GM15510 (cell line): Measurements from ENCODE around the gene STX7.

Source experiments
- POLR2A ChIP-seq: IDR thresholded peaks from 3 replicates; pipeline ENCODE4 v1.6.1; 2011; ENCODE audit warnings: borderline replicate concordance; ENCODE audit not compliant: insufficient read length; ENCODE audit errors: extremely low read depth

STX7 gene

DNA sequence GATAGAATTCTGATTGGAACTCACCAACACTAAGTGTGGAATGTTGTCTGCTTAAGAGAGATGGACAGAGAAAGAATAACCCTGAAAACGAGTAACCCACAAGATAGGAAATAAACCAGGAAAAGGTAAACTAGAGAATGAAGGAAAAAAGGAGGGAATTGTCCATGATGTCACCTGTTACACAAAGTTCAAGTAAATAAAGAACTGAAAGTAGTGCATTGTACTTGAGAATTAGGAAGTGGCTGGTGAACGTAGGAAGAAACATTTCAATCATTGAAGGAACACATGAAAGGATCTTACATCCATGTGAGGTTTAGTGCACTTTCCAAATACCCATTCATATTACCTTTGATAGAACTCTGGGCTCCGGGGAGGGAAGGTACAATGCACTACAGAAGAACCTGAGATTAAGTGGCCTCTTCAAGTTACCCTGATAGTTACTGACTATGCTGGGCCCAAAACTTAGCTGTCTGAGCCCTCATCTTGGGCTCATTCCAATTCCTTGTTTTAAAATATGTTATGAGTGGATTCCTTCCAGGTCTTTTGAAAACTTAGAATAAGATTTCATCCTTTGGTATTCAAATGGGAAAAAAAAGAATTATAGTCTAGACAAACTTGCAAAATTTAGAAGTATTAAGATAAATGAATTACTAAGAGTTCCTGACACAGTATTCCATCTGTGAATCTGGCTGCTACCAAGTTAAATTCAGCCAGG is 1.1 kb upstream of the STX7 start:
- no peak for TF ChIP-seq POLR2A

DNA sequence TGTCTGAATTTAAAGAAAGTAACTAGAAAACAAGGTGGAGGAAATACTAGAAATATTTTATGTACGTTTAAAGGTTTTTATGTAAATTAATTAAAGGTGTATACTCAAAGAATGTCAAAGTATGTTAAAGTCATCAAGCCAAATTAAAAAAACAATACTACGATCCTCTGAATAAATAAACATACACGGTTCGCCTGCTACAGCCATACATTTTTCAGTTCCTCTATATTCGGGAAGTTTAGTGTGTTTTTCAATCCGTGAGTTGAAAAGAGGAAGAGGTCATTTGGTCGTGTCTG is 626 bp downstream of the STX7 start:
- no peak for TF ChIP-seq POLR2A

GRCh38 chr6:132511831-132512220 is 1.1 kb downstream of the STX7 start:
- TF ChIP-seq POLR2A: no peak

DNA sequence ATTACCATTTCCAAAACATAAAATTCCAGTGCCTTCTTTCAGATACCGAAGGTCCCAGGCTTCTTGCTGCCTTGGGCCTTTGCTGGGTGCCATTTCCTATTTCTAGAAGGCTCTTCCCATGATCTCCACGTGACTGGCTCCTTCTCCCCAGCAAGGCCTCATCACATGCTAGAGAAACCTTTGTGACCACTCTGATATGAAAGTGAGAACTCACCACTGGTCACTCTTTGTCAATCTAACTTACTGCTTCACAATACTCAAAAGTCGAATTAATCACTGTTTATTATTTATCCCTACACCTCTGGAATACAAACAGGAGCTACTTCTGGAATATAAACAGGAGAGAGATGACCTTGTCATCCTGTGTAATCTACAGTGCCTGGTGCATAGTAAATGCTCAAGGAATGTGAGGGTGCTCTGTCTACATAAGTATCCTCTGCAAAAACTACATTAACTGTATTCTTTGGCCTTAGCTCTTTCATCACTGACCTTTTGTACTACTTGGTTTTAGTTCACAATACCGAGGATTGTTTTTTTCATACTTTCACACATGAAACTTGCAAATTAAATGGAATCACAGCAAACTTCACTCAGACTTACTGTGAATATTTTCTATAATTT is 1.6 kb downstream of the STX7 start:
- no peak for TF ChIP-seq POLR2A

GRCh38 chr6:132506869-132507808 is 5.8 kb downstream of the STX7 start:
- no peak for TF ChIP-seq POLR2A

- no peak for TF ChIP-seq POLR2A
Measured at GRCh38 chr6:132506461-132506860, 6.5 kb downstream of the STX7 start.

DNA sequence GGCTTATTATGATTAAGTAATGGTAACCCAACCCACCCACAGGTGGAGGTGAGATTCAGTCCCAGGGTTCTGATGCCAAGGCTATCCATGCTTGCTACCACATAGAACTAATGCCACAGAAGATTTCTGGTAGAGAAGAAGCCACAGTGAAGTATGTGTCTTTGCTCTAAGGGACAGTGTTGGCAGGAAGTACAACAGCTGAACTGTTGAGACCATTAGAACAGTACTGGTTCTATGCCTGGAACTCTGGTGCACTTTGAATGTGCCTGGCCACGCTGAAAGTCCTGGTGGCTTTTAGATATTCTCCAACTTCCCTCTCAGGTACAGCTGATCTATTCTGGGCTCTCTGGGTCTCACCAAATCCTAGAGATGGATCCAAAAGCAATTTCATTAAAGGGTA is 7.8 kb downstream of the STX7 start:
- no peak for TF ChIP-seq POLR2A

DNA sequence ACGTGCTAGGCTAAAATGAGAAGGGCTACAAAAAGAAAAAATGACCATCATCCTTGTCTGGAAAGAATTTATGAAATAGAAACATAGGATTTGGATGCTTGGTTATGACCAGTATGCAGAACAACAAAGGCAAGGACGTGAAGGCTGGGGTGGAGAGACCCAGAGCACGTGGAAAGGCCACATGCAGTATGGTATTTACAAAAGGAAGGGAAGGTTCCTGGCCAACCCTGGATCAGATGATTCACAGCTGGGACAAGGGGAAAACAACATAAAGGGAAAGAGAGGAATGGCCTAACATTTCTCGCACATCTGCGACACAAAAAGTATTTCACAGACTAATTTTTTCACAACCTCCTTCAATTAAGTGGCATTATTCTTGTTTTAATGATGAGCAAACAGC is 8.2 kb downstream of the STX7 start:
- TF ChIP-seq POLR2A: no peak

DNA sequence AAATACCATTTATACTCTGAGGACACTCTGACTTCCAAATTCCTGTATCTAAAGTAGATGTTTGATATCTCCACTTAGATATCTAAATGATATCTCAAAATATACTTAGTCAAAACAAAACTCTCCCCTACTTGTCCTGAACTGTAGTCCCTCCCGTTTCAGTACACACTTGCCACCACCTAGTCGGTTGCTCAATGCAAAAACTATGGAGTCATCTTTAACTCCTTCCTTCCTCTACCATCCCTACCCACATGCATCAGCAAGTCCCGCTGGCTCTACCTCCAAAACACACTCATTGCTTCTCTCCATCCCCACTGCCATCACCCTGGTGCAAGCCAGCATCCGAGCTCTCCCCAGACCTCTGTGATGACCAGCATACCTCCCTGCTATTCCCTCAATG is 13.2 kb downstream of the STX7 start:
- TF ChIP-seq POLR2A: no peak

GRCh38 chr6:132498638-132499037 is 14.3 kb downstream of the STX7 start:
- no peak for TF ChIP-seq POLR2A

- no peak for TF ChIP-seq POLR2A
Measured at GRCh38 chr6:132496519-132497180, 16.3 kb downstream of the STX7 start.

- no peak for TF ChIP-seq POLR2A
Measured at GRCh38 chr6:132495604-132496079, 17.3 kb downstream of the STX7 start.

DNA sequence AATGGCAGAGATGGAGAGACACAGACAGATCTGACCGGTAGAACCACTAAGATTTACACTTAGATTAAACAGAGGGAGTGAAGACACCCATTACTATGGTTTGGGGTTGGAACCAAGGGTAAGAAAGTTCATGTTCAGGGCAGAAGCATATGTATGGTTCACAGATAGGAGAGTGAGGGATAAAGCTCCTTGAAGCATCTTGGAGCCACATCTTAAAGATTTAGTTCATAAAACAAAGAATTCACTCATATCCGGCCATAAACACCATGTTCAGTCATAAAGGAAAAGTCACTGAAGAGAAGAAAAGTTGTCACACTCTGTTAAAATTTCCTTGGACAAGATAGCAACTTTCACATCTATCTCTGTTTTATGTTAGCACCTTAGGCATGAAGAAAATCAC is 18.0 kb downstream of the STX7 start:
- no peak for TF ChIP-seq POLR2A

- no peak for TF ChIP-seq POLR2A
Measured at GRCh38 chr6:132491881-132492280, 21.0 kb downstream of the STX7 start.

DNA sequence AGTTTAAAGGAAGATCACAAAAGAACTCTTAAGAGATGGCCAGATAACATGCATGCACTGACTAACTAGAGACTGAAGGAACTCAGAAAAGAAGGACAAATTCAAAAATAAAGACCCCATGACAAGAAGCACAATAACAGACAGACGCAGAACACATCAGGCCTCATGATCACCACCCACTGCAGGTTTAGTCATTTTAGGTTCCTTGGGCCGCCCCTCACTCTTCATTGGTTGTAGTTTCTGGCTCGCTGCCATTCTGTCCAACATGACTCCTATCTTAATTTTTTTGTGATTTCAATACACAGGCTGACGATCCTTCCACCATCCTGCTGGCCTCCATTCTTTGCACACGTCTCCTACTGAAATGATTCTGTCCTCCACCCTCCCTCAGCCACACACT is 21.6 kb downstream of the STX7 start:
- no peak for TF ChIP-seq POLR2A

GRCh38 chr6:132490478-132491204 is 22.3 kb downstream of the STX7 start:
- peak; percentile 19 for TF ChIP-seq POLR2A
